Mesendoderm (in vitro differentiated cells): ENCODE results near the gene PCDHGA12.

Experiments
- DNase-seq: peaks from one replicate; pipeline ENCODE4 v3.0.0; 2013
- H2AK5ac ChIP-seq: 2 replicates; pipeline ENCODE4 v1.6.1; 2013; ENCODE audit warnings: low read length, inconsistent platforms
- H2BK120ac ChIP-seq: 2 replicates; pipeline ENCODE4 v1.6.1; 2013; ENCODE audit warnings: low read depth, mild to moderate bottlenecking, low read length, moderate library complexity, mixed read lengths
- H2BK15ac ChIP-seq: replicated peaks from 2 replicates; pipeline ENCODE4 v1.6.1; 2013; ENCODE audit warnings: low read depth, mild to moderate bottlenecking, moderate library complexity
- H2BK5ac ChIP-seq: 2 replicates; pipeline ENCODE4 v1.6.1; 2013; ENCODE audit warnings: low read length, inconsistent platforms
- H3K18ac ChIP-seq: 2 replicates; pipeline ENCODE4 v1.6.1; 2013; ENCODE audit warnings: mild to moderate bottlenecking, low read length, mixed read lengths
- H3K23ac ChIP-seq: one replicate; pipeline ENCODE4 v1.6.1; 2013; ENCODE audit warnings: low read length
- H3K27ac ChIP-seq: 2 replicates; pipeline ENCODE4 v1.5.1; 2013; ENCODE audit warnings: low read depth, mild to moderate bottlenecking, inconsistent platforms, low read length, moderate library complexity
- H3K27me3 ChIP-seq: 2 replicates; pipeline ENCODE4 v1.6.1; 2013; ENCODE audit warnings: low read length, control low read depth, mild to moderate bottlenecking, inconsistent platforms; ENCODE audit not compliant: insufficient read depth, poor library complexity
- H3K36me3 ChIP-seq: 2 replicates; pipeline ENCODE4 v1.6.1; 2013; ENCODE audit warnings: low read length, inconsistent platforms; ENCODE audit not compliant: control insufficient read depth, insufficient read depth
- H3K4ac ChIP-seq: one replicate; pipeline ENCODE4 v1.6.1; 2013; ENCODE audit warnings: low read depth, mild to moderate bottlenecking, low read length, moderate library complexity
- H3K4me1 ChIP-seq: 2 replicates; pipeline ENCODE4 v1.6.1; 2013; ENCODE audit warnings: low read depth, low read length, inconsistent platforms; ENCODE audit not compliant: control insufficient read depth
- H3K4me2 ChIP-seq: 2 replicates; pipeline ENCODE4 v1.6.1; 2013; ENCODE audit warnings: low read length
- H3K4me3 ChIP-seq: 2 replicates; pipeline ENCODE4 v1.5.1; 2013; ENCODE audit warnings: mild to moderate bottlenecking, low read length
- H3K56ac ChIP-seq: one replicate; pipeline ENCODE4 v1.6.1; 2013; ENCODE audit warnings: low read length
- H3K79me1 ChIP-seq: 2 replicates; pipeline ENCODE4 v1.6.1; 2013; ENCODE audit warnings: low read length, inconsistent platforms
- H3K79me2 ChIP-seq: 2 replicates; pipeline ENCODE4 v1.6.1; 2013; ENCODE audit warnings: mild to moderate bottlenecking, low read length; ENCODE audit not compliant: control insufficient read depth, insufficient read depth
- H3K9ac ChIP-seq: 2 replicates; pipeline ENCODE4 v1.6.1; 2013; ENCODE audit warnings: low read length, inconsistent platforms
- H4K5ac ChIP-seq: one replicate; pipeline ENCODE4 v1.6.1; 2013; ENCODE audit warnings: low read length
- H4K8ac ChIP-seq: one replicate; pipeline ENCODE4 v1.6.1; 2013; ENCODE audit warnings: low read depth, mild to moderate bottlenecking, control low read depth, low read length, moderate library complexity

PCDHGA12 gene

DNA sequence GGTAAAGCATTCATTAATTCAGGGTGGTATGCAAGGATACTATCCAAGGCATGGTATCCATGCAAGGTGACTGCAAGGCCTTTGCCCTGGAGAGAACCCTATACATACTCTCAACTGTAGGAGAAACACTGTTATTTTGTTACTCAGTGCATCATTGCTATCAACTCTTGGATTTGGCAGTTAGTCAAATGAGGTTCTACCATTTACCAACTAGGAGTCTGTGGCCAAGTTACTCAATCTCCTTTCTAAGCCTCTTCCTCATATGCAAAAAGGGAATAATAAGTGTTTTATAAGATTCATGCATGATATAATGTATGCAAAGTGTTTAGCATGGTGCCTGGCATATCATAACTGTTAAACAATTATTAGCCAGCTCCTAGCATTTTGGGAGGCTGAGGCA lies 49.5 kb downstream of the PCDHGA12 start:
- no peak overlapping the region for H3K9ac ChIP-seq
- H4K5ac ChIP-seq, result no peak overlapping the region
- H3K4me1 ChIP-seq, result peaks cover 8% of the 10 kb centered on the region
- H3K79me1 ChIP-seq, result no peaks in the 10 kb centered on the region
- H3K27ac ChIP-seq, result no peak overlapping the region
- H2BK5ac ChIP-seq, result no peak overlapping the region
- no peak for DNase-seq
- H3K23ac ChIP-seq, result no peak overlapping the region
- no peak overlapping the region for H2AK5ac ChIP-seq
- H3K36me3 ChIP-seq, result no peaks in the 10 kb centered on the region
- no peak overlapping the region for H2BK120ac ChIP-seq
- H3K79me2 ChIP-seq, result no peaks in the 10 kb centered on the region
- H3K4ac ChIP-seq, result no peak overlapping the region
- no peaks in the 10 kb centered on the region for H3K27me3 ChIP-seq
- no peak overlapping the region for H3K56ac ChIP-seq
- H2BK15ac ChIP-seq, result no peak overlapping the region
- H3K4me3 ChIP-seq, result no peak overlapping the region
- H3K18ac ChIP-seq, result no peak overlapping the region
- H3K4me2 ChIP-seq, result no peak overlapping the region
- no peak overlapping the region for H4K8ac ChIP-seq
